Liver (tissue), 9 donors: Measurements from ENCODE around the gene PALM2AKAP2. TPM values are rescaled to one million over a fixed set of nuclear protein-coding genes. Genes with fewer than 3 reads are reported as not detected.

Experiments
- DNase-seq: peaks from one replicate; pipeline ENCODE4 v3.0.0-alpha.2; 2017; ENCODE audit warnings: low spot score
- H3K27ac ChIP-seq, 2 donors: one replicate each; pipeline ENCODE4 v1.7.0; 2013; ENCODE audit warnings: inconsistent platforms in 2 of 2, low read length in 2 of 2, control low read depth in 1 of 2, low read depth in 1 of 2, mild to moderate bottlenecking in 1 of 2
- H3K27me3 ChIP-seq, 4 donors: one replicate each; pipeline versions ENCODE4 v1.6.1 to v1.7.0; 2013; ENCODE audit warnings: low read length in 3 of 4, inconsistent platforms in 1 of 4, mild to moderate bottlenecking in 1 of 4, moderate library complexity in 1 of 4; ENCODE audit not compliant: control insufficient read depth in 4 of 4, insufficient read depth in 4 of 4
- H3K36me3 ChIP-seq, 4 donors: one replicate each; pipeline versions ENCODE4 v1.6.1 to v1.7.0; 2013; ENCODE audit warnings: low read length in 3 of 4, mild to moderate bottlenecking in 3 of 4, low read depth in 1 of 4, moderate library complexity in 1 of 4; ENCODE audit not compliant: control insufficient read depth in 4 of 4, insufficient read depth in 3 of 4
- H3K4me1 ChIP-seq, 4 donors: one replicate each; pipeline versions ENCODE4 v1.6.1 to v1.7.0; 2013; ENCODE audit warnings: low read length in 3 of 4, mild to moderate bottlenecking in 3 of 4, moderate library complexity in 1 of 4; ENCODE audit not compliant: control insufficient read depth in 4 of 4, insufficient read depth in 4 of 4
- H3K4me3 ChIP-seq, 3 donors: one replicate each; pipeline versions ENCODE4 v1.6.1 to v1.7.0; 2013; ENCODE audit warnings: low read length in 3 of 3, control low read depth in 1 of 3, low read depth in 1 of 3, mild to moderate bottlenecking in 1 of 3
- H3K9ac ChIP-seq, 2 donors: one replicate each; pipeline ENCODE4 v1.7.0; 2013; ENCODE audit warnings: low read length in 2 of 2, mild to moderate bottlenecking in 2 of 2, moderate library complexity in 2 of 2, control low read depth in 1 of 2, low read depth in 1 of 2
- H3K9me3 ChIP-seq, 4 donors: one replicate each; pipeline versions ENCODE4 v1.6.1 to v1.7.0; 2013; ENCODE audit warnings: low read length in 3 of 4; ENCODE audit not compliant: control insufficient read depth in 4 of 4
- ATF3 ChIP-seq: IDR thresholded peaks from 2 replicates; pipeline ENCODE4 v1.6.1; 2016; ENCODE audit warnings: antibody characterized with exemption
- CTCF ChIP-seq: fragments of 150-350 bp; IDR thresholded peaks from 2 replicates; pipeline ENCODE4 v1.5.1; 2017; ENCODE audit warnings: improper control_type of control experiment, low read depth, low read length; ENCODE audit not compliant: missing input control
- EGR1 ChIP-seq, 2 donors: IDR thresholded peaks; 2 replicates each; pipeline ENCODE4 v1.6.1; 2016 to 2018; ENCODE audit warnings: antibody characterized with exemption in 2 of 2, low read depth in 2 of 2
- FOXA1 ChIP-seq: IDR thresholded peaks from 2 replicates; pipeline ENCODE4 v1.6.1; 2016; ENCODE audit warnings: antibody characterized with exemption
- FOXA2 ChIP-seq: IDR thresholded peaks from 2 replicates; pipeline ENCODE4 v1.6.1; 2016; ENCODE audit warnings: antibody characterized with exemption
- GABPA ChIP-seq, 2 donors: IDR thresholded peaks in 1 of 2; conservative IDR thresholded peaks in 1 of 2; 2 replicates each; pipeline ENCODE4 v1.6.1; 2016; ENCODE audit warnings: antibody characterized with exemption in 2 of 2, mild to moderate bottlenecking in 1 of 2, moderate library complexity in 1 of 2
- HNF4A ChIP-seq, 2 donors: conservative IDR thresholded peaks; 2 replicates each; pipeline ENCODE4 v1.6.1; 2016; ENCODE audit warnings: antibody characterized with exemption in 2 of 2, mild to moderate bottlenecking in 2 of 2
- HNF4G ChIP-seq: IDR thresholded peaks from 2 replicates; pipeline ENCODE4 v1.6.1; 2016; ENCODE audit warnings: antibody characterized with exemption
- JUND ChIP-seq, 2 donors: IDR thresholded peaks; 2 replicates each; pipeline ENCODE4 v1.6.1; 2016; ENCODE audit warnings: antibody characterized with exemption in 2 of 2
- MAX ChIP-seq: IDR thresholded peaks from 2 replicates; pipeline ENCODE4 v1.6.1; 2016; ENCODE audit warnings: antibody characterized with exemption
- NR2F2 ChIP-seq: IDR thresholded peaks from 2 replicates; pipeline ENCODE4 v1.6.1; 2016; ENCODE audit warnings: antibody characterized with exemption
- RAD21 ChIP-seq, 2 donors: IDR thresholded peaks; 2 replicates each; pipeline ENCODE4 v1.6.1; 2016; ENCODE audit warnings: antibody characterized with exemption in 2 of 2, mild to moderate bottlenecking in 2 of 2
- REST ChIP-seq: IDR thresholded peaks from 2 replicates; pipeline ENCODE4 v1.6.1; 2016; ENCODE audit warnings: antibody characterized with exemption, mild to moderate bottlenecking
- RXRA ChIP-seq, 2 donors: IDR thresholded peaks; 2 replicates each; pipeline ENCODE4 v1.6.1; 2017 to 2018; ENCODE audit warnings: antibody characterized with exemption in 2 of 2, mild to moderate bottlenecking in 1 of 2
- SP1 ChIP-seq: IDR thresholded peaks from 2 replicates; pipeline ENCODE4 v1.6.1; 2018; ENCODE audit warnings: antibody characterized with exemption, mild to moderate bottlenecking
- TAF1 ChIP-seq: conservative IDR thresholded peaks from 2 replicates; pipeline ENCODE4 v1.6.1; 2016; ENCODE audit warnings: antibody characterized with exemption, mild to moderate bottlenecking
- YY1 ChIP-seq: IDR thresholded peaks from 2 replicates; pipeline ENCODE4 v1.6.1; 2016; ENCODE audit warnings: antibody characterized with exemption, mild to moderate bottlenecking
- ZBTB33 ChIP-seq: IDR thresholded peaks from 2 replicates; pipeline ENCODE4 v1.6.1; 2016; ENCODE audit warnings: antibody characterized with exemption
- WGBS: extraction: QIAGEN DNeasy Blood & Tissue Kit; methylation state at CpG from one replicate; pipeline ENCODE4 v1.1.7; 2013; 5-methylcytosine and 5-hydroxymethylcytosine counted together
- polyA plus RNA-seq, 2 donors: library from polyadenylated mRNA; stranded (reverse) in 1 of 2; unstranded in 1 of 2; fragments of 200-250 nt in 1 of 2; fragments of >200 nt in 1 of 2; fragmentation: Nextera tagmentation in 1 of 2; extraction: Ambion mirVana in 1 of 2; gene quantifications; one replicate each; pipeline versions ENCODE4 v1.2.1 to v1.2.3, GENCODE V29; 2013 to 2015
- total RNA-seq, 2 donors: library from RNA; depleted of rRNA; stranded (reverse); fragments of >200 nt; gene quantifications; one replicate each; pipeline ENCODE4 v1.2.3, GENCODE V29; 2014
- donor health status: healthy.
- donor health status: healthy.
- donor health status: healthy.
- donor health status: healthy.
- donor health status: healthy.

The PALM2AKAP2 gene
- total and polyA plus RNA-seq, 4 donors = 4.6 to 47.9 (median 6.2) TPM

GRCh38 chr9:109759589-109759988, 20.4 kb upstream of the PALM2AKAP2 start:
- no peaks in the 10 kb centered on the region for H3K27me3 ChIP-seq
- no peaks in the 10 kb centered on the region for H3K9me3 ChIP-seq
- TF ChIP-seq FOXA1 = no peak
- no peak for TF ChIP-seq MAX
- no peak for TF ChIP-seq HNF4A (conservative IDR thresholded peaks at IDR 0.05)
- TF ChIP-seq NR2F2 = no peak
- no peak for TF ChIP-seq EGR1 (IDR thresholded peaks at IDR 0.05; ENCODE audit: low read depth in 2 of 2)
- H3K27ac ChIP-seq = no peak overlapping the region
- no peak overlapping the region for H3K9ac ChIP-seq
- 55% methylated on average over 3 of the region's 3 CpGs for WGBS
- DNase-seq = no peak
- H3K4me3 ChIP-seq = no peak overlapping the region
- H3K4me1 ChIP-seq = no peaks in the 10 kb centered on the region
- no peaks in the 10 kb centered on the region for H3K36me3 ChIP-seq

GRCh38 chr9:109765278-109765677, 14.7 kb upstream of the PALM2AKAP2 start:
- no peaks in the 10 kb centered on the region for H3K36me3 ChIP-seq

More at GRCh38 chr9:109765278-109765677, 14.7 kb upstream of the PALM2AKAP2 start:
- no peak overlapping the region for H3K9ac ChIP-seq
- no peak overlapping the region for H3K27ac ChIP-seq
- no peak for DNase-seq
- H3K9me3 ChIP-seq = no peaks in the 10 kb centered on the region
- H3K4me1 ChIP-seq = no peaks in the 10 kb centered on the region
- H3K27me3 ChIP-seq = no peaks in the 10 kb centered on the region
- TF ChIP-seq HNF4A (conservative IDR thresholded peaks at IDR 0.05) (no peak), HNF4G (no peak), RAD21 (IDR thresholded peaks at IDR 0.05) (no peak), YY1 (no peak), RXRA (IDR thresholded peaks at IDR 0.05) (no peak), CTCF (no peak), ZBTB33 (no peak), MAX (no peak), NR2F2 (no peak), FOXA2 (no peak), FOXA1 (no peak), SP1 (no peak), EGR1 (IDR thresholded peaks at IDR 0.05; ENCODE audit: low read depth in 2 of 2) (no peak), JUND (IDR thresholded peaks at IDR 0.05) (no peak), TAF1 (no peak), ATF3 (no peak), GABPA (IDR thresholded peaks at IDR 0.05 in 1 of 2, conservative IDR thresholded peaks at IDR 0.05 in 1 of 2) (no peak), REST (no peak)
- H3K4me3 ChIP-seq = no peak overlapping the region
- WGBS = 94% methylated on average over 2 of the region's 2 CpGs
